ENCODE data around the gene SLC9A5. TPM values are rescaled to one million over a fixed set of nuclear protein-coding genes. Genes with fewer than 3 reads are reported as not detected.

SLC9A5 gene
- total RNA-seq, 1 donor from 2014 or later = 2.8 TPM

DNA sequence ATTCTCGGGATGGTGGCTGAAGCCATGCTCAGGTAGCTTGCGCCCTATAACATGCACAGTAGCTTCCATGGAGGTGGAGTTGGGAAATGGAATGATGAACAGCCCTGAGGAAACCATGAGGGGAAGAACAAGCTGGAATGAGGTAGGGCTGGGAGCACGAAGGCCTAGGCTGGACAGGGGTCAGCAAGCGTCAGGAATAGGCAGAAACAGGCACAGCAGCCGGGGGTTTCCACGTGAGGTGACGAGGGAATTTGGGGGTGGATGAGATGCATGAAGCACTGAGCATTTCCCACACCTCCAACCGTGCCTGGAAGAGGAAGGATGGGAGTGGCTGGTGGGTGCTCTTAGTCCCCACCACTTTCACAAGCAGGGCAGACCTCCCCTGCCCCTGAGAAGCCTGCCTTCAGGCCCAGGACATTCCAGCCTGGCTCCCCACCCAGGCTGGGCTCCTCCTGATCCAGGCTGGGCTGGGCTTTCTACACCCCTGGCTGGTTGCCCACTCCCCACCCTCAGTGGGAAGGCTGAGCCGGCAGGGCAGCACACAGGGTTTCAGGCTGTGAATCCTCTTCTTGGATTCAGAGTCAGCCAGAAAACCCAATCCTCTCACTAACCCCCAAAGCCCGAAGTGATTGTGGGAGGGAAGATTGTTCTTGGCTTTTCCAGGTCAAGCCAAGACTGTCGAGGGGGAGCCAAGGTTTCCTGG, 52.5 kb downstream of the SLC9A5 start:
- no peaks in the 10 kb centered on the region for H3K9me3 ChIP-seq
- no peak overlapping the region for H3K4me3 ChIP-seq
- H3K27me3 ChIP-seq (ENCODE audit: low read depth) = no peaks in the 10 kb centered on the region
- intact Hi-C loops (cut with DNase I) = no loop called here
- H3K27ac ChIP-seq = no peak overlapping the region
- no peak for DNase-seq
- no peaks in the 10 kb centered on the region for H3K4me1 ChIP-seq
- H3K36me3 ChIP-seq = no peaks in the 10 kb centered on the region
- ATAC-seq = peak; percentile 24 to 33
- TF ChIP-seq, protein P1, sequence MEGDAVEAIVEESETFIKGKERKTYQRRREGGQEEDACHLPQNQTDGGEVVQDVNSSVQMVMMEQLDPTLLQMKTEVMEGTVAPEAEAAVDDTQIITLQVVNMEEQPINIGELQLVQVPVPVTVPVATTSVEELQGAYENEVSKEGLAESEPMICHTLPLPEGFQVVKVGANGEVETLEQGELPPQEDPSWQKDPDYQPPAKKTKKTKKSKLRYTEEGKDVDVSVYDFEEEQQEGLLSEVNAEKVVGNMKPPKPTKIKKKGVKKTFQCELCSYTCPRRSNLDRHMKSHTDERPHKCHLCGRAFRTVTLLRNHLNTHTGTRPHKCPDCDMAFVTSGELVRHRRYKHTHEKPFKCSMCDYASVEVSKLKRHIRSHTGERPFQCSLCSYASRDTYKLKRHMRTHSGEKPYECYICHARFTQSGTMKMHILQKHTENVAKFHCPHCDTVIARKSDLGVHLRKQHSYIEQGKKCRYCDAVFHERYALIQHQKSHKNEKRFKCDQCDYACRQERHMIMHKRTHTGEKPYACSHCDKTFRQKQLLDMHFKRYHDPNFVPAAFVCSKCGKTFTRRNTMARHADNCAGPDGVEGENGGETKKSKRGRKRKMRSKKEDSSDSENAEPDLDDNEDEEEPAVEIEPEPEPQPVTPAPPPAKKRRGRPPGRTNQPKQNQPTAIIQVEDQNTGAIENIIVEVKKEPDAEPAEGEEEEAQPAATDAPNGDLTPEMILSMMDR (IDR thresholded peaks at IDR 0.05) = no peak

DNA sequence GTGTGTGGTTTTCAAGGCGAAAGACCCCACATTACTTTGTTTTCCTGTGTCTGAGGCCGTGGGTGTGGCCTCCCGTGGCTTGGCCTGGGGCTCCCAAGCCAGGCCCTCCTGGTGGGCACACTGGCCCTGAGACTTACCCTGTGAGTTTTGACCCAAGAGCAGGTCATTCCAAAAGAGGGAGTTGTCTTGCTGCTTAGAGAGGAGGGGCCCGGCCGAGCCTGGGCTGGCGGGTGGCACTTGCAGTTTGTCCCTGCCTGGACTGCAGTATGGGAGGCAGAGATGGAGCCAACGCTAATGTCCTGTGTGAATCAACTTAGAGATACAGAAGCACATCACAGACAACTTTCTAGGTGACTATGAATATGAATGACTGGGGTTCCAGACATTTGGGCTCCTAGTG, 53.3 kb downstream of the SLC9A5 start:
- DNase-seq = no peak
- H3K4me3 ChIP-seq = no peak overlapping the region
- no peaks in the 10 kb centered on the region for H3K9me3 ChIP-seq
- no peak overlapping the region for H3K27ac ChIP-seq
- ATAC-seq = no peak
- H3K4me1 ChIP-seq = no peaks in the 10 kb centered on the region
- intact Hi-C loops (cut with DNase I) = no loop called here
- TF ChIP-seq, protein P1 (IDR thresholded peaks at IDR 0.05) = no peak
- no peaks in the 10 kb centered on the region for H3K36me3 ChIP-seq
- H3K27me3 ChIP-seq (ENCODE audit: low read depth) = no peaks in the 10 kb centered on the region

DNA sequence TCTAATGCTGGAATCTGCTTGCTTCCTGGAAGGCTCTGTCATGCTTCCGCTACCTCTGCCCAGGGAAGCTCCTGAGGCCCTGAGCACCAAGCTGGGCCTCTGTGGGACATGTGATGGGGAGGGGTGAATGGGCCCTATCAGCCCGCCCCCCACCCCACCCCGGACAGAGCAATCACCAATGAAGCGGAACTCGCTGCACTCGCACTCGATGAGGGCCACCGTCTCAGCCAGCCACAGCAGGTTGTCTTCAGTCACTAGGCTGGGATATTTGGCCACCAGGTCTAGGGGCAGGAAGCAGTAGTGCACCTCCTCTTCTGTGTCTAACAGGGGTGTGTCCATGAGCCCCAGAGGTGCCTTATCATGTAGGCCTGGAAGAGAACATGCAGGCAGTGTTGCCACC, 54.2 kb downstream of the SLC9A5 start:
- Histone ChIP-seq H3K4me1 (no peaks in the 10 kb centered on the region), H3K27ac (no peak overlapping the region), H3K36me3 (no peaks in the 10 kb centered on the region), H3K9me3 (no peaks in the 10 kb centered on the region), H3K27me3 (ENCODE audit: low read depth) (no peaks in the 10 kb centered on the region), H3K4me3 (no peak overlapping the region)
- DNase-seq = no peak
- intact Hi-C loops (cut with DNase I) = no loop called here
- no peak for ATAC-seq
- TF ChIP-seq, protein P1 (IDR thresholded peaks at IDR 0.05) = no peak

DNA sequence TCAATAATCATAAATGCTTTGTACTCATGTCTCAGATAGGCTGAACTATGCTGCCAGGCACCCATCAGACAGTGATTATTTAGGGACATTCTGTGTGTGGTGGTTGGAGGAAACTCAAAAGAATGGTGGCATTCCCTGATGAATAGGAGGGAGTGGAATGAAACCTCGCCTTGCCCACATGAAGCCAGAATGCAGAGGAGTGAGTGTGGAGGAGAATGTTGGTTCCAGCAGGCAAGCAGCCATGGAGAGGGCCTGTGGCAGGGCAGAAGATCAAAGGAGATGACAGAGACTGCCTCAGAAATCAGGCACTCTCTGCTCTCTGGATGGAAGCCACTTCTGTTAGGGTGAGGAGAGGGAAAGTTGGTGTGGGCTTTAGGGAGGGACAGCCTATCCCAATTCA, 55.2 kb downstream of the SLC9A5 start:
- Histone ChIP-seq H3K27me3 (ENCODE audit: low read depth) (no peaks in the 10 kb centered on the region), H3K9me3 (no peaks in the 10 kb centered on the region), H3K4me1 (no peaks in the 10 kb centered on the region), H3K27ac (no peak overlapping the region), H3K4me3 (no peak overlapping the region), H3K36me3 (no peaks in the 10 kb centered on the region)
- DNase-seq = no peak
- TF ChIP-seq, protein P1 (IDR thresholded peaks at IDR 0.05) = no peak
- intact Hi-C loops (cut with DNase I) = no loop called here
- ATAC-seq = no peak

DNA sequence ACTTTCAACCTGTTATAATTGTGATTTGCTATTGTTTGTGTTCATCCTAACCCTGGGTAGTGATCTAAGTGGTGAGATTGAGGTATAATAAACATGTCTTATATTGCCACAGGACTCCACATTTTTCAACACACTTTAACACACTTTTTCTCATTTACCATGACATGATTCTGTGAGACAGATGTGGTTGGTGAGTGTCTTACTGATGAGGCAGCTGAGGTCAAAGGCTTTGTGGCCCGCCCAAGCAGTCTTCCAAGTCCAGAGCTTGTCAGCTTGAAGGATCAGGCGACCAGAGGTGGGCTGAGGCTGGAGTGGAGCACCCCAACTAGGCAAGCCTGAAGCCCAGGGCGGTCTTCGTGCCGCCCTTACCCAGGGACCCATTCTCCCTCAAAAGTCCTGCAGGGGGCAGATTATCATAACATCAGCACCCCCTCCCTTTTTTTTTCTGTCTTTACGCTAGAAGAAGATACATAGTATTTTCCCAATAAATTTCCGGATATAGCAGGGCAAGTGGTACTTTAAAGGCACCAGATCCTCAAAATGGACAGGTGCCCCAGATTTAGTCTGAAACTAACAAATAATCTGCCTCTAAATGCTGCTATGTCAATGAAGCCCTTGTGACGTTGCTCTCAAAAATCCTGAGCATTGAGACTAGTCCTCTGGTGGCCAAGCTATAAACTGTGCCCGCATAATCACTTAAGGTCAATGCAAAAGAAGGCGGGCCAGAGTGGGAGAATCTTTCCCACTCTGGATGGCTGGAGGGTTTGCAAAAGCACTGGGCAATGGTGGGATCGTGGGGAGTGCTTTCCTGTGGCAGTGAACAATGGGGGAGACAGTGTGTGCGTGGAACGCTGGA, 56.7 kb downstream of the SLC9A5 start:
- intact Hi-C loops (cut with DNase I) = no loop called here
- Histone ChIP-seq H3K9me3 (no peaks in the 10 kb centered on the region), H3K4me1 (no peaks in the 10 kb centered on the region), H3K27ac (no peak overlapping the region), H3K4me3 (no peak overlapping the region), H3K27me3 (ENCODE audit: low read depth) (no peaks in the 10 kb centered on the region), H3K36me3 (no peaks in the 10 kb centered on the region)
- TF ChIP-seq, protein P1 (IDR thresholded peaks at IDR 0.05) = no peak
- no peak for DNase-seq
- no peak for ATAC-seq

Measured in lower lobe of right lung (tissue), 2 donors.